IMR-90 (cell line): Measurements from ENCODE around the gene LRRC73. TPM values are rescaled to one million over a fixed set of nuclear protein-coding genes. Genes with fewer than 3 reads are reported as not detected.

Experiments
- ATAC-seq: fragments of 200-7000 bp; cut with Tn5 transposase; 2 replicates; pipeline ENCODE4 v1.9.1; 2020; ENCODE audit warnings: low read depth, mild to moderate bottlenecking, moderate library complexity
- BruUV-seq: library from RNA; stranded (reverse); fragments of 400-500 nt; replicated peaks from 2 replicates; lab custom pipeline; 2021; lab: Mats Ljungman, UMichigan
- CTCF ChIA-PET: fragments of 300-600 bp; formaldehyde crosslinking; extraction: SDS; loops from one replicate; lab custom pipeline; 2021; ENCODE audit warnings: antibody characterized with exemption; lab: Yijun Ruan, JAX
- POLR2A ChIA-PET: fragments of 300-600 bp; sonication (Branson Sonifier 250); formaldehyde crosslinking; loops from one replicate; lab custom pipeline; 2022; ENCODE audit warnings: antibody characterized with exemption; ENCODE audit not compliant: unreplicated experiment; lab: Charles Lee
- DNase-seq: peaks from one replicate; pipeline ENCODE4 v3.0.0; 2013
- H2AFZ ChIP-seq: replicated peaks from 2 replicates; pipeline ENCODE3; 2013; ENCODE audit warnings: low read length, mild to moderate bottlenecking; ENCODE audit not compliant: poor library complexity
- H2AK5ac ChIP-seq: 2 replicates; pipeline ENCODE4 v1.6.1; 2013; ENCODE audit warnings: low read depth, low read length, inconsistent platforms
- H2AK9ac ChIP-seq: replicated peaks from 2 replicates; pipeline ENCODE3; 2013; ENCODE audit warnings: mild to moderate bottlenecking, low read depth, low read length, moderate library complexity; ENCODE audit not compliant: poor library complexity
- H2BK120ac ChIP-seq: 2 replicates; pipeline ENCODE4 v1.6.1; 2013; ENCODE audit warnings: low read depth, low read length, inconsistent platforms
- H2BK15ac ChIP-seq: 3 replicates; pipeline ENCODE4 v1.6.1; 2013; ENCODE audit warnings: low read depth, low read length, inconsistent platforms
- H2BK20ac ChIP-seq: 2 replicates; pipeline ENCODE4 v1.6.1; 2013; ENCODE audit warnings: low read depth, mild to moderate bottlenecking, inconsistent platforms, low read length, moderate library complexity
- H2BK5ac ChIP-seq: 2 replicates; pipeline ENCODE4 v1.6.1; 2013; ENCODE audit warnings: mild to moderate bottlenecking, low read depth, low read length, inconsistent platforms; ENCODE audit not compliant: poor library complexity, severe bottlenecking
- H3K14ac ChIP-seq: replicated peaks from 2 replicates; pipeline ENCODE4 v1.6.1; 2013; ENCODE audit warnings: low read depth, low read length, inconsistent platforms
- H3K18ac ChIP-seq: 2 replicates; pipeline ENCODE4 v1.6.1; 2013; ENCODE audit warnings: low read depth, low read length, control low read depth
- H3K23ac ChIP-seq: 2 replicates; pipeline ENCODE4 v1.6.1; 2013; ENCODE audit warnings: low read depth, low read length, inconsistent platforms
- H3K27ac ChIP-seq: 2 replicates; pipeline ENCODE4 v1.5.1; 2013; ENCODE audit warnings: mild to moderate bottlenecking, control low read depth, low read length; ENCODE audit not compliant: insufficient read depth
- H3K27me3 ChIP-seq: 2 replicates; pipeline ENCODE4 v1.6.1; 2013; ENCODE audit warnings: low read length; ENCODE audit not compliant: control insufficient read depth, insufficient read depth
- H3K36me3 ChIP-seq: 2 replicates; pipeline ENCODE4 v1.6.1; 2013; ENCODE audit warnings: low read length, mixed read lengths; ENCODE audit not compliant: control insufficient read depth, insufficient read depth
- H3K4ac ChIP-seq: 2 replicates; pipeline ENCODE4 v1.6.1; 2013; ENCODE audit warnings: low read depth, low read length, inconsistent platforms
- H3K4me1 ChIP-seq: 2 replicates; pipeline ENCODE4 v1.6.1; 2013; ENCODE audit warnings: low read length, mixed read lengths; ENCODE audit not compliant: control insufficient read depth, insufficient read depth
- H3K4me2 ChIP-seq: 2 replicates; pipeline ENCODE4 v1.6.1; 2013; ENCODE audit warnings: low read depth, mild to moderate bottlenecking, control low read depth, low read length, moderate library complexity
- H3K4me3 ChIP-seq: 2 replicates; pipeline ENCODE4 v1.5.1; 2013; ENCODE audit warnings: low read depth, mild to moderate bottlenecking, control low read depth, low read length, moderate library complexity; ENCODE audit not compliant: insufficient read depth
- H3K56ac ChIP-seq: 2 replicates; pipeline ENCODE4 v1.6.1; 2013; ENCODE audit warnings: low read length, inconsistent platforms; ENCODE audit not compliant: insufficient read depth; ENCODE audit errors: extremely low read depth
- H3K79me1 ChIP-seq, 2 experiments: 2 replicates each; pipeline ENCODE4 v1.6.1; 2013; ENCODE audit warnings: low read length in 2 of 2, inconsistent platforms in 1 of 2, low read depth in 1 of 2
- H3K9ac ChIP-seq: 2 replicates; pipeline ENCODE4 v1.6.1; 2013; ENCODE audit warnings: low read depth, low read length, control low read depth
- H3K9me1 ChIP-seq: 2 replicates; pipeline ENCODE4 v1.6.1; 2013; ENCODE audit warnings: low read length, inconsistent platforms; ENCODE audit not compliant: insufficient read depth
- H3K9me3 ChIP-seq: 2 replicates; pipeline ENCODE4 v1.6.1; 2013; ENCODE audit warnings: low read length; ENCODE audit not compliant: control insufficient read depth, insufficient read depth
- H4K20me1 ChIP-seq: 2 replicates; pipeline ENCODE4 v1.6.1; 2013; ENCODE audit warnings: low read length, inconsistent platforms; ENCODE audit not compliant: insufficient read depth
- H4K5ac ChIP-seq: 2 replicates; pipeline ENCODE4 v1.6.1; 2013; ENCODE audit warnings: mild to moderate bottlenecking, low read depth, low read length, control low read depth
- H4K8ac ChIP-seq, 2 experiments: 2 replicates each; pipeline ENCODE4 v1.6.1; 2013; ENCODE audit warnings: low read depth in 2 of 2, low read length in 2 of 2, control low read depth in 1 of 2, inconsistent platforms in 1 of 2
- H4K91ac ChIP-seq: 2 replicates; pipeline ENCODE4 v1.6.1; 2013; ENCODE audit warnings: low read depth, low read length, inconsistent platforms; ENCODE audit not compliant: insufficient read depth
- BHLHE40 ChIP-seq: fragments of 150-350 bp; IDR thresholded peaks from 2 replicates; pipeline ENCODE4 v1.6.1; 2016; ENCODE audit warnings: mild to moderate bottlenecking, low read depth, low read length
- CEBPB ChIP-seq: IDR thresholded peaks from 2 replicates; pipeline ENCODE4 v1.6.1; 2012; ENCODE audit warnings: low read depth, low read length, improper control_type of control experiment
- CHD1 ChIP-seq: IDR thresholded peaks from 2 replicates; pipeline ENCODE4 v1.6.1; 2012; ENCODE audit warnings: low read depth, low read length, improper control_type of control experiment
- FOS ChIP-seq: fragments of 150-350 bp; IDR thresholded peaks from 2 replicates; pipeline ENCODE4 v1.6.1; 2016; ENCODE audit warnings: low read depth, low read length
- MAFK ChIP-seq: IDR thresholded peaks from 2 replicates; pipeline ENCODE4 v1.6.1; 2012; ENCODE audit warnings: low read depth, low read length, improper control_type of control experiment
- MAZ ChIP-seq: IDR thresholded peaks from 2 replicates; pipeline ENCODE4 v1.6.1; 2012; ENCODE audit warnings: low read depth, mild to moderate bottlenecking, low read length, improper control_type of control experiment, moderate library complexity, borderline replicate concordance
- MXI1 ChIP-seq: IDR thresholded peaks from 2 replicates; pipeline ENCODE4 v1.6.1; 2012; ENCODE audit warnings: low read depth, mild to moderate bottlenecking, low read length, moderate library complexity, borderline replicate concordance
- NFE2L2 ChIP-seq: fragments of 150-350 bp; IDR thresholded peaks from 2 replicates; pipeline ENCODE4 v1.6.1; 2016; ENCODE audit warnings: low read depth, mild to moderate bottlenecking, low read length
- POLR2A ChIP-seq: IDR thresholded peaks from 2 replicates; pipeline ENCODE4 v1.6.1; 2012; ENCODE audit warnings: mild to moderate bottlenecking, low read depth, low read length
- RAD21 ChIP-seq: IDR thresholded peaks from 2 replicates; pipeline ENCODE4 v1.6.1; 2012; ENCODE audit warnings: low read length, improper control_type of control experiment
- RCOR1 ChIP-seq: IDR thresholded peaks from 2 replicates; pipeline ENCODE4 v1.6.1; 2012; ENCODE audit warnings: mild to moderate bottlenecking, low read length, improper control_type of control experiment; ENCODE audit not compliant: insufficient replicate concordance
- RFX5 ChIP-seq: IDR thresholded peaks from 2 replicates; pipeline ENCODE4 v1.8.0; 2012; ENCODE audit warnings: low read depth, mild to moderate bottlenecking, low read length, moderate library complexity
- SMC3 ChIP-seq: fragments of 150-350 bp; IDR thresholded peaks from 2 replicates; pipeline ENCODE4 v1.6.1; 2016; ENCODE audit warnings: low read depth, mild to moderate bottlenecking, antibody characterized with exemption, low read length, moderate library complexity
- WGBS, 2 experiments: methylation state at CpG; one replicate each; pipeline versions ENCODE4 v1.1.5 to v1.1.7; 2013; ENCODE audit warnings: missing lambda C conversion rate in 2 of 2; ENCODE audit not compliant: insufficient read length in 1 of 2; ENCODE audit errors: extremely low coverage in 2 of 2; 5-methylcytosine and 5-hydroxymethylcytosine counted together
- dilution Hi-C: fragments of 300-500 bp; cut with HindIII; formaldehyde crosslinking; loops from one replicate; pipeline ENCODE4 v1.14.3; 2018; ENCODE audit warnings: low sequenced_read_pairs; ENCODE audit not compliant: unreplicated experiment
- in situ Hi-C: fragments of 300-500 bp; cut with MboI; formaldehyde crosslinking; loops from 3 replicates; pipeline ENCODE4 v1.14.3; 2019; ENCODE audit warnings: low sequenced_read_pairs, inconsistent platforms, mixed read lengths
- intact Hi-C: fragments of 100-400 bp; cut with micrococcal nuclease; formaldehyde crosslinking; loops from 2 replicates; pipeline ENCODE4 v1.10.0; 2022
- polyA plus RNA-seq, 3 experiments: library from polyadenylated mRNA; depleted of rRNA; stranded (reverse); fragments of >200 nt; gene quantifications; 2 replicates each; pipeline ENCODE4 v1.2.3, GENCODE V29; 2012; ENCODE audit warnings: low replicate concordance in 1 of 3
- total RNA-seq: library from RNA; depleted of rRNA; stranded (reverse); fragments of >200 nt; gene quantifications from 2 replicates; pipeline ENCODE4 v1.2.3, GENCODE V29; 2012
- TF ChIP-seq, protein P1 (sequence below): conservative IDR thresholded peaks from 2 replicates; pipeline ENCODE4 v1.5.1; 2012; ENCODE audit warnings: mild to moderate bottlenecking, low read depth, low read length, improper control_type of control experiment
- TF ChIP-seq, protein P2 (sequence below): fragments of 150-350 bp; IDR thresholded peaks from 2 replicates; pipeline ENCODE4 v1.6.1; 2017; ENCODE audit warnings: mild to moderate bottlenecking, antibody characterized with exemption, low read length, low read depth
- TF ChIP-seq, protein P3 (sequence below): fragments of 150-350 bp; IDR thresholded peaks from 2 replicates; pipeline ENCODE4 v1.6.1; 2016; ENCODE audit warnings: low read depth, mild to moderate bottlenecking, low read length, moderate library complexity, borderline replicate concordance

The LRRC73 gene
- total and polyA plus RNA-seq, 2 of the 4 experiments (the other 2 are of a cell fraction): under 0.01 to 0.31 TPM

DNA sequence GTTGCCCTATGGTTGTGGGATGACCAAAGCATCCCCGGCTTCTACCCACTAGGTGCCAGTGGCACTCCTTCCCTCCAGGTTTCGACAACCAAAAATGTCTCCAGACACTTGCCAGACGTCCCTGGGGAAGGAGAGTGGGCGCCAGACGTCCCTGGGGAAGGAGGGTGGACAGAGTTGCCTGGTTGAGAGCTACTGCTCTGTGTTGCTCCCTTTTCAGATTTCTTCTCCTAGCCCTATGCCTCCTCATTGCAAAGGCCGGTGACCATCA lies 13.1 kb downstream of the LRRC73 start:
- Histone ChIP-seq H3K23ac (no peak overlapping the region; the same call in 1 of the 2 replicates), H3K18ac (no peak overlapping the region), H3K4me2 (no peak overlapping the region), H3K56ac (no peak overlapping the region), H2AK5ac (peak overlapping the region; percentile 76; the same call in 1 of the 2 replicates), H3K4me1 (peaks cover 42% of the 10 kb centered on the region), H3K9ac (no peak overlapping the region; the same call in 1 of the 2 replicates), H3K14ac (peak overlapping the region; percentile 17; the same call in 1 of the 2 replicates), H2AK9ac (peak overlapping the region; percentile 80), H3K36me3 (peaks cover 30% of the 10 kb centered on the region), H2BK15ac (no peak overlapping the region), H2BK5ac (peak overlapping the region; percentile 19), H3K4ac (peak overlapping the region; percentile 63), H4K20me1 (peaks cover 22% of the 10 kb centered on the region; the same call in 1 of the 2 replicates), H3K27ac (no peak overlapping the region), H3K27me3 (no peaks in the 10 kb centered on the region), H3K79me1 (peaks cover 29 to 55% of the 10 kb centered on the region in 2 experiments), H3K4me3 (no peak overlapping the region), H4K91ac (no peak overlapping the region), H3K9me1 (peaks cover 30% of the 10 kb centered on the region), H2BK120ac (0 out of 2 replicates have a peak overlapping the region, but pooled peaks have one; percentile 0), H2AFZ (no peak overlapping the region), H4K8ac (peak overlapping the region in 1 of 2 experiments; percentile 63; a peak in 1 of 4 replicates), H2BK20ac (no peak overlapping the region), H3K9me3 (no peaks in the 10 kb centered on the region), H4K5ac (no peak overlapping the region; the same call in 1 of the 2 replicates)
- ATAC-seq (no peak), DNase-seq (no peak)
- in situ Hi-C loops: loop anchor here (5.0 to 10.0 kb wide), 2 partner anchors 35 to 52 kb away; no protein-coding TSS in a partner anchor
- ChIA-PET CTCF (interaction anchor here (0.7 to 3.3 kb wide), 3 partner anchors 10 to 22 kb away, joined by 3 to 17 read pairs (median 4); no protein-coding TSS in a partner anchor), POLR2A (no interaction called here)
- no TSS peak for BruUV-seq
- TF ChIP-seq BHLHE40 (no peak), MAZ (no peak), CEBPB (no peak), POLR2A (no peak), CHD1 (no peak), RFX5 (no peak), MXI1 (no peak), NFE2L2 (no peak), RAD21 (no peak), MAFK (no peak), FOS (no peak), RCOR1 (no peak), SMC3 (no peak)
- TF ChIP-seq, protein P1, sequence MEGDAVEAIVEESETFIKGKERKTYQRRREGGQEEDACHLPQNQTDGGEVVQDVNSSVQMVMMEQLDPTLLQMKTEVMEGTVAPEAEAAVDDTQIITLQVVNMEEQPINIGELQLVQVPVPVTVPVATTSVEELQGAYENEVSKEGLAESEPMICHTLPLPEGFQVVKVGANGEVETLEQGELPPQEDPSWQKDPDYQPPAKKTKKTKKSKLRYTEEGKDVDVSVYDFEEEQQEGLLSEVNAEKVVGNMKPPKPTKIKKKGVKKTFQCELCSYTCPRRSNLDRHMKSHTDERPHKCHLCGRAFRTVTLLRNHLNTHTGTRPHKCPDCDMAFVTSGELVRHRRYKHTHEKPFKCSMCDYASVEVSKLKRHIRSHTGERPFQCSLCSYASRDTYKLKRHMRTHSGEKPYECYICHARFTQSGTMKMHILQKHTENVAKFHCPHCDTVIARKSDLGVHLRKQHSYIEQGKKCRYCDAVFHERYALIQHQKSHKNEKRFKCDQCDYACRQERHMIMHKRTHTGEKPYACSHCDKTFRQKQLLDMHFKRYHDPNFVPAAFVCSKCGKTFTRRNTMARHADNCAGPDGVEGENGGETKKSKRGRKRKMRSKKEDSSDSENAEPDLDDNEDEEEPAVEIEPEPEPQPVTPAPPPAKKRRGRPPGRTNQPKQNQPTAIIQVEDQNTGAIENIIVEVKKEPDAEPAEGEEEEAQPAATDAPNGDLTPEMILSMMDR: no peak
- TF ChIP-seq, protein P2, sequence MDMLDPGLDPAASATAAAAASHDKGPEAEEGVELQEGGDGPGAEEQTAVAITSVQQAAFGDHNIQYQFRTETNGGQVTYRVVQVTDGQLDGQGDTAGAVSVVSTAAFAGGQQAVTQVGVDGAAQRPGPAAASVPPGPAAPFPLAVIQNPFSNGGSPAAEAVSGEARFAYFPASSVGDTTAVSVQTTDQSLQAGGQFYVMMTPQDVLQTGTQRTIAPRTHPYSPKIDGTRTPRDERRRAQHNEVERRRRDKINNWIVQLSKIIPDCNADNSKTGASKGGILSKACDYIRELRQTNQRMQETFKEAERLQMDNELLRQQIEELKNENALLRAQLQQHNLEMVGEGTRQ: no peak
- TF ChIP-seq, protein P3, sequence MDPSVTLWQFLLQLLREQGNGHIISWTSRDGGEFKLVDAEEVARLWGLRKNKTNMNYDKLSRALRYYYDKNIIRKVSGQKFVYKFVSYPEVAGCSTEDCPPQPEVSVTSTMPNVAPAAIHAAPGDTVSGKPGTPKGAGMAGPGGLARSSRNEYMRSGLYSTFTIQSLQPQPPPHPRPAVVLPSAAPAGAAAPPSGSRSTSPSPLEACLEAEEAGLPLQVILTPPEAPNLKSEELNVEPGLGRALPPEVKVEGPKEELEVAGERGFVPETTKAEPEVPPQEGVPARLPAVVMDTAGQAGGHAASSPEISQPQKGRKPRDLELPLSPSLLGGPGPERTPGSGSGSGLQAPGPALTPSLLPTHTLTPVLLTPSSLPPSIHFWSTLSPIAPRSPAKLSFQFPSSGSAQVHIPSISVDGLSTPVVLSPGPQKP: no peak
- intact Hi-C loops: loop anchor here (5.0 kb wide), 1 partner anchor 130 kb away; the partner anchor contains the start of gene ZNF318
- dilution Hi-C loops: no loop called here
- WGBS, 2 experiments: 100% methylated on average over 1 of the region's 6 CpGs; no CpG with 5 or more reads in 1 of the 2 experiments
